GM12801 (cell line): ENCODE measurements around the gene CPLX4.

ENCODE experiments used
- TF ChIP-seq, protein P1 (sequence below): IDR thresholded peaks from one replicate; pipeline ENCODE4 v1.5.1; 2011; ENCODE audit warnings: control low read depth; ENCODE audit not compliant: insufficient read length; ENCODE audit errors: extremely low read depth

The CPLX4 gene

DNA sequence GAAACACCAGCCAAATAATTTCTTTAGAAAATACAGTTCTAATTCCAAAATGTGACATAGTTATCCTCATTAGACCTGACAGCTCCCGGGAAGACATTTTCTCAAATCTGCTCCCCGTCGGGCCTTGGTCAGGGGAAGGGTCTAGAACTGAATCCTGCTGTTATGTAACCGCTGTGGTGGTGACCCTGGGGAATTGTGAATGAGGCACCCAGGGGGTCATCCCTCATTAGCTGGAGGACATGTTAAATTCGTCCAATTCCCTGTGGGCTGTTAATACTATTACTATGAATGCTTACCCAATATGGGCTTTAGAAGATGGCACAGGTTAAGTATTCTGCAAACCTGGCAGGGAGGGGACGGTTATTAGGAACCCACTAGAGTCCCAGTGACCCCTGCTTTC lies 11.8 kb downstream of the CPLX4 start:
- TF ChIP-seq, protein P1, sequence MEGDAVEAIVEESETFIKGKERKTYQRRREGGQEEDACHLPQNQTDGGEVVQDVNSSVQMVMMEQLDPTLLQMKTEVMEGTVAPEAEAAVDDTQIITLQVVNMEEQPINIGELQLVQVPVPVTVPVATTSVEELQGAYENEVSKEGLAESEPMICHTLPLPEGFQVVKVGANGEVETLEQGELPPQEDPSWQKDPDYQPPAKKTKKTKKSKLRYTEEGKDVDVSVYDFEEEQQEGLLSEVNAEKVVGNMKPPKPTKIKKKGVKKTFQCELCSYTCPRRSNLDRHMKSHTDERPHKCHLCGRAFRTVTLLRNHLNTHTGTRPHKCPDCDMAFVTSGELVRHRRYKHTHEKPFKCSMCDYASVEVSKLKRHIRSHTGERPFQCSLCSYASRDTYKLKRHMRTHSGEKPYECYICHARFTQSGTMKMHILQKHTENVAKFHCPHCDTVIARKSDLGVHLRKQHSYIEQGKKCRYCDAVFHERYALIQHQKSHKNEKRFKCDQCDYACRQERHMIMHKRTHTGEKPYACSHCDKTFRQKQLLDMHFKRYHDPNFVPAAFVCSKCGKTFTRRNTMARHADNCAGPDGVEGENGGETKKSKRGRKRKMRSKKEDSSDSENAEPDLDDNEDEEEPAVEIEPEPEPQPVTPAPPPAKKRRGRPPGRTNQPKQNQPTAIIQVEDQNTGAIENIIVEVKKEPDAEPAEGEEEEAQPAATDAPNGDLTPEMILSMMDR: no peak

DNA sequence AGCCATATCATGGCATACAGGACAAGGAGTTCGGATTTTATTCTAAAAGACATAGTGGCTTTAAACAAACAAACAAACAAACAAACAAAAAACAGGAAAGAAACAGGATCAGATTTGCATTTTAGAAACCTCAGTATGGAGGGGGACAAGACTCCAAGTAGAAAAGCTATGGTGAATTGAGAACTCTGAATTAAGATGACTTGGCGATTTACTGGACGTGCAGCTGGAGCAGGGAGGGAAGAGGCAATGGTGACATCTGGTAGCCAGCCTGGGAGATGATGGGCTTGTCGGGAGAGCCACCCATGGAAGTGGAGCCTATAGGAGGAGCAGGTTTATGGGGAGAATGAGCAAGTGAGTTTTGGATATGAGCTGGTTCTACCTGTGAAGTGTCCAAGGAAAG lies 13.2 kb downstream of the CPLX4 start:
- TF ChIP-seq, protein P1: no peak

DNA sequence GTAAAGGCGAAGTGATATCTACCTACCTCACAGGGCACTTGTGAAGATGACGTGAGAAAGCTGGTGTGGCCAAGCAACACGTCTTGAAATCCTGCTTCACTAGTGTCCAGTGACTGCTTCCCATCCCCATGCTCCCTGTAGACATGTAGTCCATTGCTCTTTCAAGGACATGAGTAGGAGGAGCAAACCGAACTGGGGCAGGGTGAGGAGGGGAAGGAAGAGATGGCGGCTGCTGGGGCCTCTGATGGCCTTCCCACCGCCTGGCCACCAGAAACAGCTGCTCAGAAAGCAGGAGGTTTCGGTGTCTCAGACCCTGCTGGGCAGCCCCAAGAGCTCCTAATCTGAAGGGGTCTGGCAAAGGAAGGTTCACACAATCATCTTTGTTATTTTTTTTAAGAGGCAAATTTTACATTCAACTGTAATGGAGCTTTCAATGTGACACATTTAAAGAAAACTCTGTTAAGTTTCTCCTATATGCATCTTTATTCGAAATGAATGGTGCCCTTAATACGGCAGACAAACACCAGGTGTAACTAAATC lies 14.7 kb downstream of the CPLX4 start:
- TF ChIP-seq, protein P1: no peak

DNA sequence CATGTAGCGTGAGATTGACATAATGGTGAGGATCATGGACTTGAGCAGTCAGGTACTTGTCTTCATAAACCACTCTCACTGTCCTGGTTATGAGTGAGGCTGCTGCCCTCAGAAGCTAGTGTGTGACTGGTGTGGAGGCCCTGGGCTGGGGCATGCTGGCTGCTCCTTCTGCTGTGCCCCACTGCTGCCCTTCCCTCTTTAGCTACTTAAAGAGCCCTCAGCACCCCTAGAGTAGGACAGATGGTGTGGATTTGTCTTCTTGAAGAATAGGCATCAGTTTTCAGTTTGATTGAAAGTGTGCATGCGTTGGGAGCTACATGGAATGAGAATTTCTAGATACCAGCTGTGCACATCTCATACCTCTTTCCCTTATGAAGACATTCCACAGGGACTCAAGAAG lies 15.4 kb downstream of the CPLX4 start:
- TF ChIP-seq, protein P1: no peak

DNA sequence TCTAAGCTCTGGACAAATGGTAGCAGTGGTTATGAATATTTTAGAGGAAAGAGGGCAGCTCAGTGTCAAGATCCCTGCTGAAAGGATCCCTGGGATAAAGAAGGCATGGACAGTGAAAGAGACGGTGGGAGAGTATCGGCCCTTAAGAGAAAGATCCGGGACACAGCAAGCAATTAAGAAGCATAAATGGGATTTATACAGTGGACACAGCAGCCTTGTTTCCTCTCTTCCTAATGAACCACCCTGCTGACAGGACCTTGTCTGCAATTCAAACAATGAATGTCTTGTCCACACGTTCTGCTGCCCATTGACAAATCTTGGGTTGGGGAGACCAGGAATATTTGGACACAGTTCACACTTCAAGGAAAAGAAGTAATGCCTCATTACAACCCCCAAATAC lies 16.5 kb downstream of the CPLX4 start:
- TF ChIP-seq, protein P1: no peak

DNA sequence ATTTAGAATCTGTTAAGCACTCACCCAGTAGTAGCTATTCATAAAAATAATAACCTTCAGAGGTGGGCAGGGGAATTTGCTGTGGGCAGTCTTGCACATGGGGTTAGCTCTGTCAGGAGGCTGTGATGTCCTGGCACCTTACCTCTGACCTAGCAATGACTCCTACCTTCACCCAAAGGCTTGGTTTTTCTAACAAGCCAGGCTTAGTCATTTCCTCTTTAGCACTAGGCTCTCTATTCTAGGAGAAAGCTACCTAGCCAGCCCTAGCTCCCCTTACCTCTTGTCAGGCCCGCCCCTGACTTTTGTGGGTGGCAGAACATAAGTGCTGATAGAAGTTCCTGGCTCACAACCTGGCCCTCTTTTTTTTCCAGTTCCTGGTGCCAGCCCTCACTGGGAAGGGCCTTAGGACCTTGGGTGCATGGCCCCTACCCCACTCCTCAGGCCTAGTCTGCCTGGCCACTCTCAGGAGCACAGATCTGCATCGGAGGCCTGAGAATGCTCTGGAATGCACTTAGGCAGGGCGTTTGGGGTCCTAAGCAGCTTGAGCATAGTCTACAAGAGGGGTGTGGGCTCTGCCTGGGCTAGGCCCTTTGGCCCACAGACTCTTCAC lies 17.7 kb downstream of the CPLX4 start:
- TF ChIP-seq, protein P1: no peak

DNA sequence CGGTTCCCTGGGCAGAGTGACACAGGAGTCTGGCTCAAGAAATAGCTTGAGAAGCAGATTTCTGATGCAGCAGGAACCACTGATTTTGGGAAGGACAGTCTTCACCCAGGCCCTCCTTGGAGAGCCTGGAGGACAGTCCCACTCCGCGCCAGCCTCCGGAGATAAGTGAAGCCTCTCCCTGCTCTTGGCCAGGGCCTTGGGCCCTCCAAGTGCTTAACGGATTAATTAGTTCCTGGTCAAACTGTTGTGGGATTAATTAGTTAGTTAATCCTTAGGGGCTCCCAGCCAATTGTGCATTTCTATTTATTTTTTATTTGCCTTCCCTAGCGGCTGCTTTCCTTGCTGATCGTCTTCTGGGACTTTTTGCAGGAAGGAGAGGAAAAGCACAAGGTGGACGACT lies 19.6 kb downstream of the CPLX4 start:
- TF ChIP-seq, protein P1: no peak

DNA sequence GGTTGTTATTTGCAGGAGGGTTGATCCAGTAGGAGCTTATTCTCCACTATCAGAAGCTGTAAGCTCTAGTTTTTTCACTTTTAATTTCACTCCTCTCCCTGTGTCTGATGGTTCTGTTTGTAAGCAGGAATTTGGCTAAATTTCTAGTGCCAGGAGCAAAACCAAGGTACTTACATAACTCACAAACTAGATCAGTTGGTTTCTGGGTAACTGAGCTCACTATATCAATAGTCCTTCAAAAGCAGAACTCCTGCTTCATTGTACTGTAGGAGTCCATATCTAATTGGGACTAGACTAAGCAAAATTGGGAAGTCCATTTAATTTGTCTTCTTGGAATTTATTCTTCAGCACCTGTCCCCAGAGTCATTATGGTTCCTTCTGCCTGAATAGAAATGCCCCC lies 25.1 kb downstream of the CPLX4 start:
- TF ChIP-seq, protein P1: no peak
